Measurements from ENCODE around the gene PDIA6.

GRCh38 chr2:10796703-10797102 lies 15.9 kb downstream of the PDIA6 start:
- TF ChIP-seq, protein P1, sequence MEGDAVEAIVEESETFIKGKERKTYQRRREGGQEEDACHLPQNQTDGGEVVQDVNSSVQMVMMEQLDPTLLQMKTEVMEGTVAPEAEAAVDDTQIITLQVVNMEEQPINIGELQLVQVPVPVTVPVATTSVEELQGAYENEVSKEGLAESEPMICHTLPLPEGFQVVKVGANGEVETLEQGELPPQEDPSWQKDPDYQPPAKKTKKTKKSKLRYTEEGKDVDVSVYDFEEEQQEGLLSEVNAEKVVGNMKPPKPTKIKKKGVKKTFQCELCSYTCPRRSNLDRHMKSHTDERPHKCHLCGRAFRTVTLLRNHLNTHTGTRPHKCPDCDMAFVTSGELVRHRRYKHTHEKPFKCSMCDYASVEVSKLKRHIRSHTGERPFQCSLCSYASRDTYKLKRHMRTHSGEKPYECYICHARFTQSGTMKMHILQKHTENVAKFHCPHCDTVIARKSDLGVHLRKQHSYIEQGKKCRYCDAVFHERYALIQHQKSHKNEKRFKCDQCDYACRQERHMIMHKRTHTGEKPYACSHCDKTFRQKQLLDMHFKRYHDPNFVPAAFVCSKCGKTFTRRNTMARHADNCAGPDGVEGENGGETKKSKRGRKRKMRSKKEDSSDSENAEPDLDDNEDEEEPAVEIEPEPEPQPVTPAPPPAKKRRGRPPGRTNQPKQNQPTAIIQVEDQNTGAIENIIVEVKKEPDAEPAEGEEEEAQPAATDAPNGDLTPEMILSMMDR (conservative IDR thresholded peaks at IDR 0.05; ENCODE audit: low read depth, low read length): no peak
- TF ChIP-seq, protein P2, sequence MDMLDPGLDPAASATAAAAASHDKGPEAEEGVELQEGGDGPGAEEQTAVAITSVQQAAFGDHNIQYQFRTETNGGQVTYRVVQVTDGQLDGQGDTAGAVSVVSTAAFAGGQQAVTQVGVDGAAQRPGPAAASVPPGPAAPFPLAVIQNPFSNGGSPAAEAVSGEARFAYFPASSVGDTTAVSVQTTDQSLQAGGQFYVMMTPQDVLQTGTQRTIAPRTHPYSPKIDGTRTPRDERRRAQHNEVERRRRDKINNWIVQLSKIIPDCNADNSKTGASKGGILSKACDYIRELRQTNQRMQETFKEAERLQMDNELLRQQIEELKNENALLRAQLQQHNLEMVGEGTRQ (IDR thresholded peaks at IDR 0.05; ENCODE audit: low read depth, low read length): no peak
- no peak for TF ChIP-seq FOS (IDR thresholded peaks at IDR 0.05; ENCODE audit: low read depth, low read length)
- TF ChIP-seq RFX5 (IDR thresholded peaks at IDR 0.05; ENCODE audit: low read depth, low read length): no peak
- no peak for TF ChIP-seq SMC3 (IDR thresholded peaks at IDR 0.05; ENCODE audit: low read depth, low read length)
